ENCODE measurements around the gene GABBR2. TPM values are rescaled to one million over a fixed set of nuclear protein-coding genes. Genes with fewer than 3 reads are reported as not detected.

GABBR2 gene
- 1 to 10 TPM; 1.2 to 1.3 TPM for total RNA-seq
- 0.61 TPM for polyA plus RNA-seq (2013, experiment 1 of 2)
- 0.58 TPM for polyA plus RNA-seq (2013, experiment 2 of 2)
- long read RNA-seq, experiment 1: 0 reads
- long read RNA-seq, experiment 2, full-length matches to known transcripts: 1 of 1 reads
- long read RNA-seq, experiment 2, partial matches to known transcripts: 0 of 1 reads
- long read RNA-seq, experiment 2, other reads (novel, unspliced or antisense): 0 of 1 reads
- long read RNA-seq, experiment 3, partial matches to known transcripts: 1 of 1 reads
- long read RNA-seq, experiment 3, other reads (novel, unspliced or antisense): 0 of 1 reads
- long read RNA-seq, experiment 4: 0 reads

DNA sequence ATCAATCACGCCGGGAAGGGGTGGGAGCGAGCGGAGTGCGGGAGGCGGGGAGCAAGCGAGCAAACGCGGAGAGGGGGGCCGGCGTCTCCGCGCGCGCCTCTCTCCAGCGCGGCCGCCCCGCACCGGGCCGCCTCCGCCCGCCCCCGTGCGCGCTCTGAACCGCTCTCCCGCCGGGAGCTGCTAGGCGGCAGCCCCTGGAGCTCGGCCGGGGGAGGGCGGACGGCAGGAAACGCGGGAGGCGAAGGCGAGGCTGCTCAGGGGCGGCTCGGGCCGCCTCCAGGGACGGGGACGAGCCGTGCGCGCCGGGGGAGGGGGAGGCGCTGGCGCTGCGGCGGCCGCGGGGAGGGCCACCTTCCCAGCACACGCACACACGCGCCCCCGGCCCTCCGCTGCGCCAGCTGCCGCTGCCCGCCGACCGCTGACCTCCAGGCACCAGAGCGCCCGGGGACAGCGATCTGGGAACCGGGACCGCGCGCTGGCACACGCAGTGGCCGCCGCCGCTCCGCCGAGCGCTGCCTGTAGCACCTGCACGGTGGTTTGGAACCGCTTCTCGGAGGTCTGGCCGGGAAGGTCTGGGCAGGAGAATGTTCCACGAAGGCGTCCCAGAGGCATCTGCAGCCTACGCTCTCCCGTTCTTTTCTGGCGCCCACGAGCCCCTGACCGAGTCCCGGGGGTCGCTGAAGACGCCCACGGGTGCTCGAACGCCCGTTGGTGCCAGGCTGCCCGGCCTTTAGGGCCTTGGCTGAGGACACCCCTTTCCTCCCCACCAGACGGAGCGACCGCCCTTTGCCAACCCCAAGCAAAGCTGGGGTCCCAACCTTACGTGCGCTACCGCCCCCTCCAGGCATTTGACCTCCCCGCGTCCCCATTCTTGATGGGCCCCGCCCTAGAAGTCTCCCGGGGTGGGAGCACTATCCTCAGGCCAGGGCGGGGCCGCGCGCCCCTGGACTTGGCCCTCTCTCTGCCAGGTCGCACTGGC, at the start of gene GABBR2:
Gene GABBR2 (minus strand): TSS at position 3 of the 979 bp plus-strand sequence. CDS start 198 bp downstream, outside the sequence.
- peaks cover 80% of the 10 kb centered on the region for H3K27me3 Mint-ChIP-seq (ENCODE audit: insufficient read depth)
- H3K27ac ChIP-seq (ENCODE audit: low read depth, low read length): no peak within 1 kb of the TSS
- no peaks in the 10 kb centered on the region for H3K9me3 Mint-ChIP-seq
- DNase-seq: peak; percentile 78
- H3K27me3 ChIP-seq (ENCODE audit: control insufficient read depth, insufficient read depth, low read length, poor library complexity, severe bottlenecking): peaks cover 90% of the 10 kb centered on the region
- peak within 1 kb of the TSS; percentile 48 for H3K4me3 Mint-ChIP-seq
- peaks cover 5% of the 10 kb centered on the region for H3K4me1 Mint-ChIP-seq
- no peaks in the 10 kb centered on the region for H3K9me3 ChIP-seq (ENCODE audit: control insufficient read depth, low read length)
- H3K9ac ChIP-seq (ENCODE audit: extremely low read depth, low read length, poor library complexity, severe bottlenecking): no peak within 1 kb of the TSS
- TF ChIP-seq, protein P1, sequence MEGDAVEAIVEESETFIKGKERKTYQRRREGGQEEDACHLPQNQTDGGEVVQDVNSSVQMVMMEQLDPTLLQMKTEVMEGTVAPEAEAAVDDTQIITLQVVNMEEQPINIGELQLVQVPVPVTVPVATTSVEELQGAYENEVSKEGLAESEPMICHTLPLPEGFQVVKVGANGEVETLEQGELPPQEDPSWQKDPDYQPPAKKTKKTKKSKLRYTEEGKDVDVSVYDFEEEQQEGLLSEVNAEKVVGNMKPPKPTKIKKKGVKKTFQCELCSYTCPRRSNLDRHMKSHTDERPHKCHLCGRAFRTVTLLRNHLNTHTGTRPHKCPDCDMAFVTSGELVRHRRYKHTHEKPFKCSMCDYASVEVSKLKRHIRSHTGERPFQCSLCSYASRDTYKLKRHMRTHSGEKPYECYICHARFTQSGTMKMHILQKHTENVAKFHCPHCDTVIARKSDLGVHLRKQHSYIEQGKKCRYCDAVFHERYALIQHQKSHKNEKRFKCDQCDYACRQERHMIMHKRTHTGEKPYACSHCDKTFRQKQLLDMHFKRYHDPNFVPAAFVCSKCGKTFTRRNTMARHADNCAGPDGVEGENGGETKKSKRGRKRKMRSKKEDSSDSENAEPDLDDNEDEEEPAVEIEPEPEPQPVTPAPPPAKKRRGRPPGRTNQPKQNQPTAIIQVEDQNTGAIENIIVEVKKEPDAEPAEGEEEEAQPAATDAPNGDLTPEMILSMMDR (conservative IDR thresholded peaks at IDR 0.05): peak; percentile 40
- H3K4me3 ChIP-seq (ENCODE audit: low read length): peak within 1 kb of the TSS; percentile 71
- H3K36me3 Mint-ChIP-seq (ENCODE audit: low read depth): no peaks in the 10 kb centered on the region
- peaks cover 3% of the 10 kb centered on the region for H3K4me1 ChIP-seq (ENCODE audit: control insufficient read depth, insufficient read depth, low read length)
- H3K36me3 ChIP-seq (ENCODE audit: control insufficient read depth, insufficient read depth, low read length): no peaks in the 10 kb centered on the region
- WGBS, 2 experiments (ENCODE audit: insufficient coverage in 1 of 2, insufficient read length in 1 of 2): 2% methylated on average over 30 to 111 of the region's 111 CpGs
- H3K27ac Mint-ChIP-seq: no peak within 1 kb of the TSS

DNA sequence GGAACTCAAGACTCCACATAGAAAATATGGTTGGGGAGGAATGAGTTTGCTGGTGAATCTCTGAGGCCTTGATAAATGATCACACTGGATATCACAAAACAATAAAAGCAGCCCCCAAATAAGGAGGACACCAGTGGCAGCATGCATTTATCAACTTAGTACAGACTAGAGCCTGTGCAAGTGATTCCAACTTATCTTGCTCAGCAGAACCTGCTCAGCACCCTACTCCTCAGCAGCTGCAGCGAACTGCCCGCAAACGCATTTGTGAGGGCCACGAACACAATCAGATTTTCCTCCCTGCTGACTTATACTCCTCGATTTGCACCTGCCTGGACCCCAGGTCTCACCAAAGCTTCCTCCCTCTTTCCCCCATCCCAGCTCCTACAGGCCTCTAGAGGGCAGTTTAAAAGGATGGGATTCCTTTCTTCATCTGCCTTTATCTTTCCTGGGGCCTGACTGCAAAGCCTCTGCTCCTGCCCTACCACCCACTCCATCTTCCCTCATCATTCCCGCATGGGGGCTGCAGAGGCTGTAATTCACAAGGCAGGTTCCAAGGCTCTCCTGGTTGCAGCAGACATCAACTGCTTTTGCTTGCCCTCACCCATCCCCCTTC, 46.4 kb upstream of the GABBR2 start:
- H3K4me1 ChIP-seq (ENCODE audit: control insufficient read depth, insufficient read depth, low read length): no peaks in the 10 kb centered on the region
- TF ChIP-seq, protein P1 (conservative IDR thresholded peaks at IDR 0.05): peak; percentile 58
- peaks cover 20% of the 10 kb centered on the region for H3K9me3 ChIP-seq (ENCODE audit: control insufficient read depth, low read length)
- WGBS, 2 experiments (ENCODE audit: insufficient coverage in 1 of 2, insufficient read length in 1 of 2): 92% methylated on average over 6 of the region's 6 CpGs
- no peak overlapping the region for H3K4me3 ChIP-seq (ENCODE audit: low read length)
- Mint-ChIP-seq H3K4me3 (no peak overlapping the region), H3K4me1 (no peaks in the 10 kb centered on the region), H3K27ac (no peak overlapping the region), H3K9me3 (peaks cover 18% of the 10 kb centered on the region), H3K27me3 (ENCODE audit: insufficient read depth) (no peaks in the 10 kb centered on the region), H3K36me3 (ENCODE audit: low read depth) (peaks cover 64% of the 10 kb centered on the region)
- no peak overlapping the region for H3K27ac ChIP-seq (ENCODE audit: low read depth, low read length)
- no peak for DNase-seq
- no peaks in the 10 kb centered on the region for H3K27me3 ChIP-seq (ENCODE audit: control insufficient read depth, insufficient read depth, low read length, poor library complexity, severe bottlenecking)
- H3K36me3 ChIP-seq (ENCODE audit: control insufficient read depth, insufficient read depth, low read length): peaks cover 40% of the 10 kb centered on the region
- H3K9ac ChIP-seq (ENCODE audit: extremely low read depth, low read length, poor library complexity, severe bottlenecking): no peak overlapping the region

DNA sequence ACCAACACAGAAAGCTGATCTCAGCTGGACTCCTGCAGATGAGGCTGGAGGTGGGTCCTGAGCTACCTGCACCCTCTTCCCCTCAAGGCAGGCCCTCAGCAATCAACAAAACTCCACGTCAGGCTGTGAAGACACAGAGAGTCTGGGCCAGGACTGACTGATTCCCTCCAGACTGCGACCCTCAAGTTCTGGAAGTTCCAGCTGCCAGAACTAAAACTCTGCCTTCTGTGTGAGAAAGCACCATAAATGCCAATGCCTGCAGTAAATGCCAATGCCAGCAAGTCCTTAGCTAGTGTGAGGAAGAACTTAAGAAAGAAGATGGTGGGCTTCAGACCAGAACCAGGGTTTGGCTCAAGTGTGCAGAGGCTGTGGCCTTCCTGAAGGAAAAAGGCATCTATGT, 42.5 kb upstream of the GABBR2 start:
- no peaks in the 10 kb centered on the region for H3K27me3 ChIP-seq (ENCODE audit: control insufficient read depth, insufficient read depth, low read length, poor library complexity, severe bottlenecking)
- TF ChIP-seq, protein P1 (conservative IDR thresholded peaks at IDR 0.05): no peak
- H3K4me3 Mint-ChIP-seq: no peak overlapping the region
- 83 to 90% methylated on average over 1 to 2 of the region's 2 CpGs for WGBS, 2 experiments (ENCODE audit: insufficient coverage in 1 of 2, insufficient read length in 1 of 2)
- H3K4me3 ChIP-seq (ENCODE audit: low read length): no peak overlapping the region
- H3K27ac ChIP-seq (ENCODE audit: low read depth, low read length): no peak overlapping the region
- no peaks in the 10 kb centered on the region for H3K9me3 ChIP-seq (ENCODE audit: control insufficient read depth, low read length)
- no peak overlapping the region for H3K9ac ChIP-seq (ENCODE audit: extremely low read depth, low read length, poor library complexity, severe bottlenecking)
- DNase-seq: no peak
- H3K27ac Mint-ChIP-seq: no peak overlapping the region
- H3K36me3 ChIP-seq (ENCODE audit: control insufficient read depth, insufficient read depth, low read length): peaks cover 23% of the 10 kb centered on the region
- H3K27me3 Mint-ChIP-seq (ENCODE audit: insufficient read depth): no peaks in the 10 kb centered on the region
- H3K4me1 Mint-ChIP-seq: no peaks in the 10 kb centered on the region
- H3K4me1 ChIP-seq (ENCODE audit: control insufficient read depth, insufficient read depth, low read length): no peaks in the 10 kb centered on the region
- no peaks in the 10 kb centered on the region for H3K9me3 Mint-ChIP-seq
- peaks cover 55% of the 10 kb centered on the region for H3K36me3 Mint-ChIP-seq (ENCODE audit: low read depth)
